Bronchial epithelial cell (primary cell): ENCODE results near the gene USP49. TPM values are rescaled to one million over a fixed set of nuclear protein-coding genes. Genes with fewer than 3 reads are reported as not detected.
A peak's percentile ranks its signal among the peaks of the same experiment; 100 is the strongest.

ENCODE experiments used
- DNase-seq: peaks from one replicate; pipeline ENCODE4 v3.0.0-alpha.2; 2010; ENCODE audit warnings: low read depth
- FAIRE-seq: peaks from 2 replicates; lab custom pipeline; 2011; peaks lifted over from hg19 to GRCh38; lab: Jason Lieb, UNC
- H3K27me3 ChIP-seq: 2 replicates; pipeline ENCODE4 v1.5.1; 2011; ENCODE audit warnings: low read length; ENCODE audit not compliant: control insufficient read depth, insufficient read depth
- H3K36me3 ChIP-seq: 2 replicates; pipeline ENCODE4 v1.5.1; 2011; ENCODE audit warnings: low read length; ENCODE audit not compliant: control insufficient read depth, insufficient read depth
- H3K4me3 ChIP-seq: 2 replicates; pipeline ENCODE4 v1.5.1; 2011; ENCODE audit warnings: mild to moderate bottlenecking, low read depth, low read length, control low read depth
- CTCF ChIP-seq: IDR thresholded peaks from 2 replicates; pipeline ENCODE4 v1.5.1; 2011; ENCODE audit warnings: mild to moderate bottlenecking, moderate library complexity, low read length, control low read depth, inconsistent platforms; ENCODE audit not compliant: insufficient read depth, severe bottlenecking
- total RNA-seq: library from RNA; depleted of rRNA; stranded (reverse); fragments of >200 nt; gene quantifications from 2 replicates; pipeline ENCODE4 v1.2.1, GENCODE V29; 2014

Gene USP49
- total RNA-seq, 1 donor from 2014 or later: 1.6 TPM

DNA sequence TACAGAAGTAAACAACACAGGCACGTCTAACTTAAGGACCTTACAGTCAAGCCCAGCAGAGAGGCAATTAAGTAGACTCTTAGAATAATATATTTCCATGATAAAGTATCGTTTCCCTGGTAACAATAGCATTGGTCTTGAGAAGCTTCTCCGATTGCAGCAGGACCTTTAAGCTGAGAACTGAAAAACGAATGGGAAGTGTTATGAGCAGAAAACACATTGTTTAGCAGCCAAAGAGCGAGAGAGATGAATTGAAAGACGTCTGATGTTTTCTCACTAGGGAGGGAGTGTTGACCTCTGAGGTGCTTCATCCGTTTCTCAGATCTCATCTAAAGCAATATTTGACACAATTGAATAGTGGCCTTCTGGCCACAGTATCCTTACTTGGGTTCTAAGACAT, 27.0 kb upstream of the USP49 start:
- FAIRE-seq (no peak), DNase-seq (no peak)
- no peaks in the 10 kb centered on the region for H3K27me3 ChIP-seq
- peaks cover 3% of the 10 kb centered on the region for H3K36me3 ChIP-seq
- no peak for TF ChIP-seq CTCF
- H3K4me3 ChIP-seq: peak overlapping the region; percentile 95

DNA sequence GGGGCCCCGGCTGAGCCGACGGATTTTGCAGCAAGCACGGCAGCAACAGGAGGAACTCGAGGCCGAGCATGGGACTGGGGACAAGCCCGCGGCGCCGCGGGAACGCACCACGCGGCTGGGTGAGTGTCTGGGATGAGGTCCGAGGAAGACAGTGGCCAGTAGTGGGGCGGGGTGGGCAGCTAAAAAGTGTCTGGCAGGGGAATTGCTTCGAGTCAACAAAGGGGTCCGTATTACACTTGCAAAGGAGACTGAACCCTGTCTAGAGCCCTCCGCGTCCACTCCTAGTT, 26.5 kb upstream of the USP49 start:
- peaks cover 4% of the 10 kb centered on the region for H3K36me3 ChIP-seq
- no peaks in the 10 kb centered on the region for H3K27me3 ChIP-seq
- FAIRE-seq (no peak), DNase-seq (no peak)
- TF ChIP-seq CTCF: no peak
- peak overlapping the region; percentile 95 for H3K4me3 ChIP-seq

- Histone ChIP-seq H3K27me3 (no peaks in the 10 kb centered on the region), H3K36me3 (peaks cover 6% of the 10 kb centered on the region), H3K4me3 (peak within 1 kb of the TSS; percentile 95)
- peak; percentile 98 for TF ChIP-seq CTCF
- DNase-seq: peak; percentile 92
- no peak for FAIRE-seq
Observed at GRCh38 chr6:41920921-41921711, 25.9 kb upstream of the USP49 start, which contains the start of the genes BYSL and MED20. Gene BYSL, plus strand, starts transcription at chr6:41921499. Its CDS starts 64 bp downstream, at chr6:41921563. Gene MED20, minus strand, starts transcription at chr6:41921139. Its CDS starts 121 bp downstream, at chr6:41921018.

DNA sequence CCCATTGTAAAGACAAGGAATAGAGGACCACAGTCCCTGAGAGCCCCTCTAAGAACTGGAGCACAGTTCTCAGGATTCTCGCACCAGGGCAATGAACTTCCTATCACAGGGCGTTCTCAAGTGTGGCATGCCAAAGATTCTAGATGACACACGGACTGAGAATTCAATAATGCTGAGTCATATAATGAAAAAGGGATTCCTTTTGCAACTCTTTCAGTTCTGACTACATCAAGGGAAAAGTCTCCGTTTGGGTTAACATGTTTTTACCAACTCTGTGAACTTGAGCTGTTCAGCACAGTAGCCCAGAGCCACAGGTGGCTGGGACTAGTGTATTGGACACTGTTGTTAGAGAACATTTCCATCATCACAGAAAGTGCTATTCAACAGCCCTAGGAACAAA, 22.4 kb upstream of the USP49 start:
- no peaks in the 10 kb centered on the region for H3K27me3 ChIP-seq
- DNase-seq: peak; percentile 94
- TF ChIP-seq CTCF: no peak
- H3K36me3 ChIP-seq: peaks cover 13% of the 10 kb centered on the region
- FAIRE-seq: no peak
- H3K4me3 ChIP-seq: no peak overlapping the region

GRCh38 chr6:41914869-41915530, 19.8 kb upstream of the USP49 start:
- Histone ChIP-seq H3K36me3 (peaks cover 17% of the 10 kb centered on the region), H3K27me3 (no peaks in the 10 kb centered on the region), H3K4me3 (no peak overlapping the region)
- TF ChIP-seq CTCF: no peak
- no peak for DNase-seq
- no peak for FAIRE-seq
